Right forelimb (tissue), 1 donor: ENCODE measurements around the gene PAQR3.

ENCODE experiments used
- DNase-seq: peaks from one replicate; pipeline ENCODE4 v3.0.0-alpha.2; 2018

The PAQR3 gene

GRCh38 chr4:78938868-78939666 is at the start of gene PAQR3:
TSS of gene PAQR3 (minus strand) at chr4:78939438. CDS start at chr4:78939224, 214 bp downstream.
- DNase-seq: peak; percentile 92

GRCh38 chr4:78987683-78988082 is 48.4 kb upstream of the PAQR3 start:
- no peak for DNase-seq

GRCh38 chr4:78984593-78984992 is 45.4 kb upstream of the PAQR3 start:
- no peak for DNase-seq

- DNase-seq: no peak
These were observed 36.6 kb upstream of the PAQR3 start for GRCh38 chr4:78975865-78976264.

GRCh38 chr4:78971776-78972175 is 32.5 kb upstream of the PAQR3 start:
- DNase-seq: no peak

GRCh38 chr4:78971326-78971725 is 32.1 kb upstream of the PAQR3 start:
- peak; percentile 40 for DNase-seq

GRCh38 chr4:78962597-78963115 is 23.4 kb upstream of the PAQR3 start:
- no peak for DNase-seq

GRCh38 chr4:78960926-78961325 is 21.7 kb upstream of the PAQR3 start:
- DNase-seq: no peak

GRCh38 chr4:78956975-78957374 is 17.7 kb upstream of the PAQR3 start:
- no peak for DNase-seq

- no peak for DNase-seq
These were observed 14.8 kb upstream of the PAQR3 start for GRCh38 chr4:78953769-78954666.

- DNase-seq: no peak
These were observed 14.0 kb upstream of the PAQR3 start for GRCh38 chr4:78953231-78953630.

- no peak for DNase-seq
These were observed 12.7 kb upstream of the PAQR3 start for GRCh38 chr4:78951862-78952472.

GRCh38 chr4:78949735-78950134 is 10.5 kb upstream of the PAQR3 start:
- DNase-seq: no peak

GRCh38 chr4:78945651-78946179 is 6.5 kb upstream of the PAQR3 start:
- DNase-seq: no peak

- no peak for DNase-seq
These were observed 5.1 kb upstream of the PAQR3 start for GRCh38 chr4:78944381-78944780.

- DNase-seq: no peak
These were observed 1.5 kb upstream of the PAQR3 start for GRCh38 chr4:78940752-78941151.

GRCh38 chr4:78939667-78940008 is 400 bp upstream of the PAQR3 start:
- peak; percentile 46 for DNase-seq

- no peak for DNase-seq
These were observed 767 bp downstream of the PAQR3 start for GRCh38 chr4:78938474-78938867.

- no peak for DNase-seq
These were observed 1.4 kb downstream of the PAQR3 start for GRCh38 chr4:78937837-78938236.

GRCh38 chr4:78936989-78937388 is 2.2 kb downstream of the PAQR3 start:
- DNase-seq: no peak

GRCh38 chr4:78930016-78930629 is 9.1 kb downstream of the PAQR3 start:
- no peak for DNase-seq

GRCh38 chr4:78928835-78929234 is 10.4 kb downstream of the PAQR3 start:
- no peak for DNase-seq

- DNase-seq: no peak
These were observed 12.4 kb downstream of the PAQR3 start for GRCh38 chr4:78926826-78927225.
